K562 (cell line): ENCODE data around the gene PAQR6. TPM values are rescaled to one million over a fixed set of nuclear protein-coding genes. Genes with fewer than 3 reads are reported as not detected.

ENCODE experiments used
- ARID1B ChIP-seq: fragments of 450-650 bp; IDR thresholded peaks from 2 replicates; pipeline ENCODE4 v1.6.1; 2016; ENCODE audit warnings: antibody characterized with exemption, mild to moderate bottlenecking, inconsistent platforms
- BACH1 ChIP-seq: fragments of 200-800 bp; sonication (Bioruptor generic); IDR thresholded peaks from 2 replicates; pipeline ENCODE4 v1.6.1; 2016; ENCODE audit warnings: missing genetic modification characterization, missing compliant biosample characterization
- CEBPB ChIP-seq: fragments of 450-650 bp; IDR thresholded peaks from 2 replicates; pipeline ENCODE4 v1.6.1; 2016; ENCODE audit warnings: missing genetic modification characterization, missing compliant biosample characterization
- CREB3L1 ChIP-seq: fragments of 450-650 bp; IDR thresholded peaks from 2 replicates; pipeline ENCODE4 v1.6.1; 2014; ENCODE audit warnings: low read depth, mild to moderate bottlenecking, moderate library complexity, borderline replicate concordance
- CSDE1 ChIP-seq, 2 experiments: fragments of 450-650 bp; IDR thresholded peaks; 2 replicates each; pipeline ENCODE4 v1.6.1; 2016; ENCODE audit warnings: mild to moderate bottlenecking in 1 of 2
- FOXO4 ChIP-seq: fragments of 450-650 bp; formaldehyde crosslinking; IDR thresholded peaks from 2 replicates; pipeline ENCODE4 v1.4.0; 2020; ENCODE audit warnings: mild to moderate bottlenecking, moderate library complexity
- HDAC8 ChIP-seq: fragments of 450-650 bp; IDR thresholded peaks from 2 replicates; pipeline ENCODE4 v1.6.1; 2016; ENCODE audit warnings: mild to moderate bottlenecking, missing genetic modification characterization, moderate library complexity, missing compliant biosample characterization
- HEY1 ChIP-seq: fragments of 250-450 bp; sonication (Bioruptor Pico); IDR thresholded peaks from 2 replicates; pipeline ENCODE4 v1.5.0; 2020; ENCODE audit warnings: mild to moderate bottlenecking, moderate library complexity, borderline replicate concordance
- HNRNPK ChIP-seq: fragments of 200-400 bp; formaldehyde crosslinking; IDR thresholded peaks from one replicate; pipeline ENCODE4 v1.6.1; 2018; ENCODE audit warnings: mild to moderate bottlenecking, low read depth, low read length; ENCODE audit not compliant: poor library complexity, severe bottlenecking
- MAFF ChIP-seq: IDR thresholded peaks from 2 replicates; pipeline ENCODE4 v1.6.1; 2012; ENCODE audit warnings: low read length, improper control_type of control experiment
- MCM3 ChIP-seq: fragments of 450-650 bp; IDR thresholded peaks from 2 replicates; pipeline ENCODE4 v1.6.1; 2016
- MECOM ChIP-seq: fragments of 250-450 bp; sonication (Bioruptor Pico); IDR thresholded peaks from 2 replicates; pipeline ENCODE4 v1.8.0; 2022; ENCODE audit warnings: inconsistent platforms
- NFXL1 ChIP-seq: fragments of 450-650 bp; formaldehyde crosslinking; IDR thresholded peaks from 2 replicates; pipeline ENCODE4 v1.4.0; 2021; ENCODE audit warnings: mild to moderate bottlenecking
- PHF21A ChIP-seq: fragments of 450-650 bp; IDR thresholded peaks from 2 replicates; pipeline ENCODE4 v1.6.1; 2017; ENCODE audit warnings: low read depth, borderline replicate concordance
- PRDM10 ChIP-seq: fragments of 450-650 bp; IDR thresholded peaks from 2 replicates; pipeline ENCODE4 v1.6.1; 2018; ENCODE audit not compliant: partially characterized antibody
- RBBP5 ChIP-seq: fragments of 200-600 bp; sonication (generic); IDR thresholded peaks from 2 replicates; pipeline ENCODE4 v1.6.1; 2012; ENCODE audit warnings: borderline replicate concordance, mild to moderate bottlenecking, low read length, control low read depth, inconsistent platforms; ENCODE audit not compliant: insufficient read depth, poor library complexity, severe bottlenecking
- RBM34 ChIP-seq: fragments of 200-400 bp; formaldehyde crosslinking; IDR thresholded peaks from 2 replicates; pipeline ENCODE4 v1.6.1; 2018; ENCODE audit warnings: low read length, borderline replicate concordance; ENCODE audit not compliant: insufficient read depth
- SMAD3 ChIP-seq: fragments of 450-650 bp; formaldehyde crosslinking; conservative IDR thresholded peaks from 2 replicates; pipeline ENCODE4 v1.4.0; 2020; ENCODE audit warnings: mild to moderate bottlenecking
- ZBTB5 ChIP-seq: fragments of 450-650 bp; IDR thresholded peaks from 2 replicates; pipeline ENCODE4 v1.6.1; 2017; ENCODE audit warnings: antibody characterized with exemption
- ZNF384 ChIP-seq: IDR thresholded peaks from 2 replicates; pipeline ENCODE4 v1.6.1; 2012; ENCODE audit warnings: low read depth, low read length, improper control_type of control experiment
- ZNF586 ChIP-seq: fragments of 450-650 bp; formaldehyde crosslinking; conservative IDR thresholded peaks from 2 replicates; pipeline ENCODE4 v1.4.0; 2020; ENCODE audit warnings: mild to moderate bottlenecking, moderate library complexity
- ZNF785 ChIP-seq: fragments of 250-450 bp; sonication (Bioruptor Pico); IDR thresholded peaks from 2 replicates; pipeline ENCODE4 v1.4.0; 2020; ENCODE audit warnings: mild to moderate bottlenecking
- polyA plus RNA-seq, 8 experiments: library from polyadenylated mRNA; depleted of rRNA in 4 of 8; stranded (reverse) in 5 of 8; unstranded in 3 of 8; fragments of >200 nt; fragmentation: Nextera tagmentation in 2 of 8; fragmentation: Illumina TruSeq in 1 of 8; extraction: Ambion mirVana in 2 of 8; extraction: Trizol in 1 of 8; gene quantifications; 2 replicates each; pipeline versions ENCODE4 v1.2.1 to v1.2.3, GENCODE V29; 2011 to 2014; ENCODE audit warnings: inconsistent platforms in 1 of 8, missing spikeins in 1 of 8
- total RNA-seq, 7 experiments: library from RNA; depleted of rRNA in 6 of 7; stranded (reverse); fragments of >200 nt in 6 of 7; fragmentation: Illumina TruSeq in 2 of 7; extraction: Trizol in 2 of 7; gene quantifications; 2 replicates each; pipeline versions ENCODE4 v1.2.1 to v1.2.3, GENCODE V29; 2011 to 2021; ENCODE audit warnings: low replicate concordance in 1 of 7

The PAQR6 gene
- total and polyA plus RNA-seq, 9 of the 15 experiments (the other 6 are each of a cell fraction or from before 2014, with no cell fraction given) = 0.07 to 1.8 (median 0.62) TPM

- no peak for TF ChIP-seq ZBTB5
- TF ChIP-seq PRDM10 = peak; percentile 88
- TF ChIP-seq ZNF785 (CRISPR knock-in tag) = no peak
- TF ChIP-seq ZNF384 = no peak
- TF ChIP-seq RBM34 = no peak
- no peak for TF ChIP-seq BACH1
- TF ChIP-seq MAFF = no peak
- TF ChIP-seq CEBPB (tag) = no peak
- TF ChIP-seq MECOM (CRISPR knock-in tag) = no peak
- no peak for TF ChIP-seq HEY1
- TF ChIP-seq ZNF586 = no peak
- no peak for TF ChIP-seq ARID1B
- no peak for TF ChIP-seq CREB3L1
- no peak for TF ChIP-seq HDAC8 (tag)
- TF ChIP-seq RBBP5 = no peak
- no peak for TF ChIP-seq HNRNPK
- TF ChIP-seq FOXO4 (CRISPR knock-in tag) = no peak
- TF ChIP-seq SMAD3 (CRISPR knock-in tag) = no peak
- TF ChIP-seq PHF21A = no peak
- no peak for TF ChIP-seq NFXL1 (CRISPR knock-in tag)
- TF ChIP-seq CSDE1 (IDR thresholded peaks at IDR 0.05) = no peak
- no peak for TF ChIP-seq MCM3
These were observed 33.4 kb upstream of the PAQR6 start (continued) for GRCh38 chr1:156281281-156281680.
